GM19438 (cell line): Measurements from ENCODE around the gene POU3F2.
A peak's percentile ranks its signal among the peaks of the same experiment; 100 is the strongest.

Experiments
- ATAC-seq: cut with Tn5 transposase; IDR thresholded peaks from one replicate; pipeline ENCODE4 v1.9.1; 2021; ENCODE audit warnings: low read depth; ENCODE audit not compliant: unreplicated experiment

Gene POU3F2

GRCh38 chr6:98842342-98843180 is 8.2 kb downstream of the POU3F2 start:
- no peak for ATAC-seq

- no peak for ATAC-seq
These were observed 9.2 kb downstream of the POU3F2 start for GRCh38 chr6:98843271-98844243.

GRCh38 chr6:98844244-98845210 is 10.2 kb downstream of the POU3F2 start:
- no peak for ATAC-seq

GRCh38 chr6:98845211-98846020 is 11.0 kb downstream of the POU3F2 start:
- ATAC-seq = peak; percentile 53

GRCh38 chr6:98846021-98846380 is 11.6 kb downstream of the POU3F2 start:
- ATAC-seq = no peak

GRCh38 chr6:98847416-98847778 is 13.0 kb downstream of the POU3F2 start:
- ATAC-seq = no peak

- peak; percentile 59 for ATAC-seq
These were observed 13.6 kb downstream of the POU3F2 start for GRCh38 chr6:98847779-98848538.

- no peak for ATAC-seq
These were observed 14.3 kb downstream of the POU3F2 start for GRCh38 chr6:98848539-98849242.

- ATAC-seq = no peak
These were observed 30.1 kb downstream of the POU3F2 start for GRCh38 chr6:98864497-98864896.

GRCh38 chr6:98871057-98871456 is 36.7 kb downstream of the POU3F2 start:
- ATAC-seq = no peak

- ATAC-seq = no peak
These were observed 37.4 kb downstream of the POU3F2 start for GRCh38 chr6:98871821-98872220.

GRCh38 chr6:98875375-98875774 is 41.0 kb downstream of the POU3F2 start:
- ATAC-seq = no peak

GRCh38 chr6:98877250-98877649 is 42.9 kb downstream of the POU3F2 start:
- no peak for ATAC-seq

GRCh38 chr6:98880486-98880885 is 46.1 kb downstream of the POU3F2 start:
- peak; percentile 95 for ATAC-seq

GRCh38 chr6:98885330-98885729 is 51.0 kb downstream of the POU3F2 start:
- ATAC-seq = no peak

GRCh38 chr6:98887650-98888049 is 53.3 kb downstream of the POU3F2 start:
- no peak for ATAC-seq
